H54 (cell line): ENCODE data around the gene TAX1BP1.

ENCODE experiments used
- DNase-seq: peaks from one replicate; pipeline ENCODE4 v3.0.0; 2011; ENCODE audit warnings: low spot score, mixed read lengths; ENCODE audit not compliant: insufficient read length
- FAIRE-seq: peaks from 3 replicates; lab custom pipeline; 2011; peaks lifted over from hg19 to GRCh38; lab: Jason Lieb, UNC
- POLR2A ChIP-seq: IDR thresholded peaks from 2 replicates; pipeline ENCODE4 v1.6.1; 2011; ENCODE audit warnings: low read depth, mild to moderate bottlenecking, low read length

TAX1BP1 gene

GRCh38 chr7:27739909-27740448, at the start of gene TAX1BP1:
Gene TAX1BP1 (plus strand): TSS chr7:27740162. CDS start chr7:27748525, 8,363 bp downstream.
- DNase-seq (peak; percentile 97), FAIRE-seq (peak; percentile 95)
- TF ChIP-seq POLR2A, result peak; percentile 93

GRCh38 chr7:27690649-27691048, 49.3 kb upstream of the TAX1BP1 start:
- DNase-seq, result no peak
- TF ChIP-seq POLR2A, result no peak
- no peak for FAIRE-seq

GRCh38 chr7:27693794-27694193, 46.2 kb upstream of the TAX1BP1 start:
- DNase-seq (no peak), FAIRE-seq (peak; percentile 78)

GRCh38 chr7:27695096-27695495, 44.9 kb upstream of the TAX1BP1 start:
- FAIRE-seq, result no peak
- no peak for DNase-seq
- no peak for TF ChIP-seq POLR2A

More at GRCh38 chr7:27693794-27694193, 46.2 kb upstream of the TAX1BP1 start:
- no peak for TF ChIP-seq POLR2A

DNA sequence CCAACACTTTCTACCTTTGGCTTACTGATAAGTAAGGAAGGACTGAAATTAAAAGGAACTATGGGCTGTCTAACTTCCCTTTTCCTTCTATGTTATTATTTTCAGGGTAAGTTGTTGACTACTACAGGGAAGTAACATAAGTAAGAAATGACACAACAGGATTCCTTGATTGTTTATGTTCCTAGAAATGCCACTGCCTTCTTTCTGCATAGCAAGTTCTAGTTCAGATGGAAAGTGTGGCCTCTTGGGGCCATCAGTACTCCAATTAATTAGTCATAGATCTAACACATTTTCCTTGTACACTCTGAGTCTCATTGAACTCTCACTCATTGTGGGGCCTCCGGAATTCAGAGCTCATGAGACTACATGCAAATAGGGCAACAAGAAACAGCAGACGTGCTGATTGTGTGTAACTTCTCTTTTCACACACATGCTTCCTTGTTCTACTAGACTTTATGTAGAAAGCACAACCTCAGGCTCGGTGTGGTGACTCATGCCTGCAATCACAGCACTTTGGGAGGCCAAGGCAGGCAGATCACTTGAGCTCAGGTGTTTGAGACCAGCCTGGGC, 42.0 kb upstream of the TAX1BP1 start:
- no peak for TF ChIP-seq POLR2A
- FAIRE-seq (peak; percentile 94), DNase-seq (no peak)

GRCh38 chr7:27699751-27700150, 40.2 kb upstream of the TAX1BP1 start:
- no peak for TF ChIP-seq POLR2A
- DNase-seq, result no peak
- FAIRE-seq, result no peak

DNA sequence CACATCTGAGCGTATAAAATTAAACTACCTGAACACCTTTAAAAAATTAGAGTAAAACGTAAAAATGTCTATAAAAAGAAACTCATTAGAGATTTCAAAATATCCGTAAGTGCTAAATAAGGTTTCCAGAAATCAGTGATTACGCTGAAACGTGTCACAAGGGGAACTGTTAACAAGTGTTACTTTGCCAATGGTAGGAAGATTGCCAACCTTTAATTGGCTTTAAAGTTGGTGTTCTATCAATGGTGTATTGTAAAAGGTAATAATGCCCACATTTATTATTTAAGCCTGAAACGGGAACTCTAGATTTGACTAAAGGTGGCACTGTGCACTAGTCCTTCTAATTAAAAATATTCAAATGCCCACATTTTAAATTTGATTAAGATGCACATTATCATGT, 39.5 kb upstream of the TAX1BP1 start:
- FAIRE-seq (no peak), DNase-seq (no peak)

DNA sequence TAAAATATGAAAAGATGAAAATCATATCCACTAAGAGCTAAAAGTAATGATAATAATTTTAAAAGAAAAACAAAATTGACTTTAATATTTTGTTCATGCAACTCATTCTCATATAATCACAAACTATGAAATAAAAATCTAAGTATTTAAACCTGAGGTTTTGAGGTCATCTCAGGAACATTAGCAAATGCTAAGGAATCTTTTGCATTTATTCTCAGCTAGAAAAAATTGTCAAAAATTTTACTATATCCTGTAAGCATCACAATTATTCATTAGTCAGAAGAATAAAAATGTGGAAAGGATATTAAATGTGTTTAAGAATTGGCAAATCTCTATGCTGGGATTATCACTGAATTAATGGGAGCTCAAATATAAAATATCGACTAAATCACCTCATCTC, 36.8 kb upstream of the TAX1BP1 start:
- TF ChIP-seq POLR2A, result no peak
- DNase-seq (no peak), FAIRE-seq (no peak)

More for the DNA sequence above, 39.5 kb upstream of the TAX1BP1 start:
- TF ChIP-seq POLR2A, result no peak

DNA sequence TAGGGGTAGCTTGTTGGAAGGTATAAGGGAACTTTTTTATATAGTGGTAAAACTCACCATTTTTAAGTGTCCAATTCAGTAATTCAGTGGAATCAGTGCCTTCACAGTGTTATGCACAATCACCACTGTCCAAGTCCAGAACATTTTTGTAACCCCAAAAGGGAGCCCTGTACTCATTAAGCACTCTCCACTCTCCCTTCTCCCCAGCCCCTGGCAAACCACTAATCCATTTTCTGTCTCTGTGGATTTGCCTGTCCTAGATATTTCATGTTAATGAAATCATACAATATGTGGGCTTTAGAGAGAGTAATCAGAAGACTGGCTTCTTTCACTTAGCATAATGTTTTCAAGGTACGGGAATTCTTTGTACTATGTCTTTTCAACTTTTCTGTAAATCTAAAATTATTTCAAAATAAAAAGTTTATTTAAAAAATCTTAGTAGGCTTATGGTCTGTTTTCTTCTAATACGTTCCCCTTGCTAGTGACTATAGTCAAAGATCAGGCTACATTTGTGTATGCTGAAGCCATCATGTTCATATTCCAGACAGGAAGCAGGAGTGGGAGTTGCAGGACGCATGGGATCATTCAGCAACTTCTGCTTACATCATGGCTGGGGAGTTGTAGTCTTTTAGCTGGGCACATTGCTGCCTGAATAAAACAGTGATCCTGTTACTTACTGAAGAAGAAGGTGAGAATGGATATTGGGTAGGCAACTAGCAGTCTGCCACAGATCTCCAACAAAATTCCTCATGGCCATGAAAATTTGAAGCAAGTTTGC, 35.4 kb upstream of the TAX1BP1 start:
- FAIRE-seq, result no peak
- no peak for TF ChIP-seq POLR2A
- DNase-seq, result no peak

DNA sequence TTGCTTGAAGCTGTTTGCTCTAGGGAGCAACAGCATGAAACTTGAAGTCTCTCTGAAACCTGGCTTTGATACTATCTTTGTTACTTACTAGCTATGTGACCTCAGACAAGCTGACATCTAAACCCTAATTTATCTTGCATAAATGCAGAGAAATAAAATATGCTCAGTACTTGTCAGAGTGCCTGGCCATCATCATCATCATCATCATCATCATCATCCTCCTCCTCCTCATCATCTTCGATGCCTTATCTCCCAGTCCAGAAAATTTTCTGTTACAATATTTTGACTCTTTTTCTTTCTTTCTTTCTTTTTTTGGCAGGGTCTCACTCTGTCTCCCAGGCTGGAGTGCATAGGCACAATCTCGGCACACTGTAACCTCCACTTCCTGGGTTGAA, 34.8 kb upstream of the TAX1BP1 start:
- DNase-seq, result no peak
- FAIRE-seq, result no peak
- TF ChIP-seq POLR2A, result no peak

DNA sequence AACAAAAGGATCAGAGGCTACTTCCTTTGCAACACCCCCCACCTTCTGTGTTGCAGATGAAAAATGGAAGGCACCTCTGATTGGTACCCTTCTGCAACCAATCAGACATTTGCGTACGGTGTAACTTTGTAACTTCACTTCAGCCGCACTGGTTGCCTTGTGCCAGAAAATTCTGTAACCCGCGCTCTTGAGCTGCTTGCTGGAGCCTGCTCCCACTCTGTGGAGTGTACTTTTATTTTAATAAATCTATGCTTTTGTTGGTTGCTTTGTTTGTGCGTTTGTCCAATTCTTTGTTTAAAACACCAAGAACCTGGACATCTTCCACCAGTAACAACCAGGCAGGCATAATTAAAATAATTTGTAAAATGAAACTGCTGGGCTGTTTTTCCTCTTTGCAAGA, 31.5 kb upstream of the TAX1BP1 start:
- no peak for TF ChIP-seq POLR2A
- no peak for FAIRE-seq
- no peak for DNase-seq

GRCh38 chr7:27709137-27710075, 30.6 kb upstream of the TAX1BP1 start:
- peak; percentile 98 for FAIRE-seq
- no peak for TF ChIP-seq POLR2A
- DNase-seq, result peak; percentile 69

DNA sequence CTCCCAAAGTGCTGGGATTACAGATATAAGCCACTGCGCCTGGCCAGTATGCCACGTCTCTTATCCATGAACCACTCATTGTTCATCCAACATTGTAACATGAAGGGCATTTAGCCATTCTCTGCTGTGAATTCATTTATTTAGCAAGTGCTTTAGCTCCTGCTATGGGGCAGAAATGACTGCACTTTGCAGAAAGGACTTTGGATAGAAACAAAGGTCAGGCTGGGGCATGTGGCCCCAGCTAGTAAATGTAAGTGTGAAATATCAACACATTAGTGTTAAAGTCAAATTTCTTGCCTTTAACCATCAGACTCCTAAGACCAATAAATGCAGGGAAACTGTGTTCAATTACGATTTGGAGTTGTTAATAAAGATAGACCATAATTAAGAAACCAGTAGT, 27.7 kb upstream of the TAX1BP1 start:
- TF ChIP-seq POLR2A, result no peak
- FAIRE-seq (no peak), DNase-seq (no peak)
